Activated naive CD4-positive, alpha-beta T cell (primary cell): Measurements from ENCODE around the gene RBFOX2.
"Not testable (repeated sequence)": the region's sequence is repeated elsewhere in the genome, so short reads cannot be mapped to it uniquely, and the experiment has no call there.

Experiments used
- DNase-seq, 4 experiments: peaks; one replicate each; lab custom pipeline; 2025; lab: John Stamatoyannopoulos, UW

Gene RBFOX2, protein sequence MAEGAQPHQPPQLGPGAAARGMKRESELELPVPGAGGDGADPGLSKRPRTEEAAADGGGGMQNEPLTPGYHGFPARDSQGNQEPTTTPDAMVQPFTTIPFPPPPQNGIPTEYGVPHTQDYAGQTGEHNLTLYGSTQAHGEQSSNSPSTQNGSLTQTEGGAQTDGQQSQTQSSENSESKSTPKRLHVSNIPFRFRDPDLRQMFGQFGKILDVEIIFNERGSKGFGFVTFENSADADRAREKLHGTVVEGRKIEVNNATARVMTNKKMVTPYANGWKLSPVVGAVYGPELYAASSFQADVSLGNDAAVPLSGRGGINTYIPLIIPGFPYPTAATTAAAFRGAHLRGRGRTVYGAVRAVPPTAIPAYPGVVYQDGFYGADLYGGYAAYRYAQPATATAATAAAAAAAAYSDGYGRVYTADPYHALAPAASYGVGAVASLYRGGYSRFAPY

DNA sequence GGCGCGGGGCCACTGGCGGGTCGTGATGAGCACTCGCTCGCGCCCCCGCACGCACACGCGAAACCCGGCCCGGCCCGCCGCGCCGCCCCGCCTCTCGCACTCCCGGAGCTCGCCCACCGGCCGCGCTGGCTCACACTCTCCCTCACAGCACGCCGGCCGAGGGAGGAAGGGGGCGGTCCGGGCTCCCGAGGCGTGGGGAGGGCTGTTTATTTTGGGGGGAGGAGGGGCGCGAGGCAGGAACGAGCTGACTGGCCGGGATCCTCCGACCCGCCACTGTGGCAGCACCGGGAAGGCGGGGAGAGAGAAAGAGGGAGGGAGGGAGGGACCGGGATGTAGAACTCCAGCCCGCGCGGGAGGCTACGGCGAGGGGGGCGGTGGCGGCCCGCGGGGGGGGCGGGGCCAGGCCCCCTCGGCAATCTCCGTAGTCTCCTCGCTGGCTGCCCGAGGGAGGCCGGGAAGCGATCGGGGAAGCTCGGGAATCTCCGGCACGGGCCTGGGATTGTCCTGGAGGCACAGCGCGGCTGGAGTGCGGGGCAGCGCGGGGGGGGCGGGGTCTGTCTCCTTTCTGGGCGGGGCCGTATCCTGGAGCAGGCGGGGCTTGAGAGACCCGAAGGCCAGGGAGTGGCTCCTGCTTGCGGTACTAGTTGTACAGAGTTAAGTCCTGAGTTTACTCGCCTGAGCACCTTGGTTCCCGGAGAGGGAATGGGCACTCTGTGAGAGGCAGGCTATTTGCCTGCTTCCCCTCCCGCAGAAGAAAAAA, at the start of gene RBFOX2:
Gene RBFOX2, minus strand, starts transcription at position 179 of the 760 bp plus-strand sequence. CDS start 399 bp downstream, outside the sequence.
- DNase-seq, result peak; percentile 23 to 57 (median 50)

GRCh38 chr22:36077271-36077670, 48.6 kb upstream of the RBFOX2 start:
- no peak for DNase-seq

DNA sequence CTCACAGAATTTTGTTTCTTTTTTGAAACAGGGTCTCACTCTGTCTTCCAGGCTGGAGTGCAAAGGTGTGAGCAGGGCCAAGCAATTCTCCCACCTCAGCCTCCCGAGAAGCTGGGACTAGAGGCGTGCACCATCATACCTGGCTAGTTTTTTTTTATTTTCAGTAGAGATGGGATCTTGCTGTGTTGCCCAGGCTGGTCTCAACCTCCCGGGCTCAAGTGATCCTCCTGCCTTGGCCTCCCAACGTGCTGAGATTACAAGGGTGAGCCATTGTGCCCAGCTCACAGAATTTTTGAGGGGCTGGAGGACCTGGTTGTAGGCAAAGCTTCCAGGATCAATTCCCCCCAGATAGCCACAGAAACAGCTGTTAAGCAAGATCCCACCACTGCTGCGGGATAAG, 47.1 kb upstream of the RBFOX2 start:
- DNase-seq, result no peak

GRCh38 chr22:36075230-36075629, 46.6 kb upstream of the RBFOX2 start:
- no peak for DNase-seq

DNA sequence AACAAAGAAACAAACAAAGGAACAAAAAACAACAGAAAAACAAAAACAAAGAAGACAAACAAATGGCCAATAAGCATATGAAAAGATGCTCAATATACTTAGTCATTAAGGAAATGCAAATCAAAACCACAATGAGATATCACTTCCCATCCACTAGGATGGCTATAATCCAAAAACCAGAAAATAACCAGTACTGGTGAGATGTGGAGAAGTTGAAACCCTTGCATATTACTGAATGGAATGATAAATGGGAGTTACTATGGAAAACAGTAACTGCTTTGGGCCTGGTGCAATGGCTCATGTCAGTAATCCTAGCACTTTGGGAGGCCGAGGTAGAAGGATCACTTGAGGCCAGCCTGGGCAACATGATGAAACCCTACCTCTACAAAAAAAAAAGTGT, 44.9 kb upstream of the RBFOX2 start:
- DNase-seq, result no peak

DNA sequence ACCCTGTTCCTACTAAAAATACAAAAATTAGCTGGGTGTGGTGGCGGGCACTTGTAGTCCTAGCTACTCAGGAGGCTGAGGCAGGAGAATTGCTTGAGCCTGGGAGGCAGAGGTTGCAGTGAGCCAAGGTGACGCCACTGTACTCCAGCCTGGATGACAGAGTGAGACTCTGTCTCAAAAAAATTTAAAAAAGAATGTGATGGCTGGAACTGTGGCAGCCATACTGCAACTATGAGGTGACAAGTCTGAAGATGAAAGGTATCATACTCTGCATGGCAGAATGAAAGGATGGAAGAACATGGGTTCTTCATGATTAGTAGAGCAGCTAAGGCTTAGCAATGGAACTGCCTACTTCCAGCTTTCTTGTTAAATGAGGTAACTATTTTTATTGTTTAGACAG, 42.0 kb upstream of the RBFOX2 start:
- DNase-seq, result not testable (repeated sequence)

DNA sequence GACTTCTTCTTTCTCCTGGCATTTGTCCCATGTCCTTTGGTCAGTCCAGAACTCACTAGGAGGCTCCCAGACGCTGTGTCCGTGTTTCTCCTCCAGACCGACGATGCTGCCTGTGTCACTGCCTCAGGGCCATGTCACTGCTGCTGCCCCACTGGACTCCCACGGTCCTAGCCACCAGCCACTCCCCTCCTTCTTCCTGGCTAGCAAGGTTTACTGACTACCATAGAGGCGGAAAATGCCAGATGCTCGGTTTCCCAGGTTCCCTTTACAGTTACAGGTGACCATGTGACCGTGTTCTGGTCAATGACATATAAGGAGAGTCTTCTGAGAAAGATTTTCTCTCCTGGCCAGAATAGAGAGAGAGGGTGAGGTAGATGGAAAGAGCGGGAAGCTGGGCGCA, 40.7 kb upstream of the RBFOX2 start:
- no peak for DNase-seq

- DNase-seq, result no peak
Measured at GRCh38 chr22:36068776-36069344, 40.2 kb upstream of the RBFOX2 start.

GRCh38 chr22:36067235-36067558, 38.6 kb upstream of the RBFOX2 start:
- DNase-seq, result no peak

- DNase-seq, result peak; percentile 30 to 63 (median 44)
Measured at GRCh38 chr22:36065775-36066544, 37.3 kb upstream of the RBFOX2 start.

DNA sequence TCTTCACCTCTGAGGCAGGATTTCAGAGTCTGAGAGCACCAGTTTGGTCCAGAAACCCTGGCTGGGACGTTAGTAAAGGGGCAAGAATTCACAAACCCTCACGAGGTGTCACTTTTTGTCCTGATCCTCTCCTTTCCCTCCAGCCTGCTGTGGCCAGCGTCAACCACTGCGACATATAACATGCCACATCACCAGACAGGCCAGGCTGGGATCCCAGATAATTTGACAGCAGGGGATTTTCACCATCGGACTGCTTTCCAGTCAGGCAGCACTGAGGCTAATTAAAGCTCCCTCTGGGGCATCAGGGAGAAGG, 36.8 kb upstream of the RBFOX2 start:
- DNase-seq, result peak in 1 of 4 experiments; percentile 14

DNA sequence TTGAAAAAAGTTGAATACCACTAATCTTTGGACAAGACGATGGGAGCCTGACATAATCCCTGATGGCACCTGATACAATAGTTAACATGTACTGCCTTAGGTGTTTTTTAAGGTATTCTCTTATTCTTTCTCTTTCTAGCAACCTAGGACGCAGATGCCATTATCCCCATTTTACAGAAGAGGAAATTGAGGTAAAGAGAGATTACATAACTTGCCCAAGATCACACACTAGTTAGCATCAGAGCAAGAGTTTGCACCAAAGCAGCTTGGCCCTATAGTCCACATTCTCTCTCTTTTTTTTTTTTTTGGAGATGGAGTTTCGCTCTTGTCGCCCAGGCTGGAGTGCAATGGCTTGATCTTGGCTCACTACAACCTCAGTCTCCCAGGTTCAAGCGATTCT, 35.7 kb upstream of the RBFOX2 start:
- no peak for DNase-seq

DNA sequence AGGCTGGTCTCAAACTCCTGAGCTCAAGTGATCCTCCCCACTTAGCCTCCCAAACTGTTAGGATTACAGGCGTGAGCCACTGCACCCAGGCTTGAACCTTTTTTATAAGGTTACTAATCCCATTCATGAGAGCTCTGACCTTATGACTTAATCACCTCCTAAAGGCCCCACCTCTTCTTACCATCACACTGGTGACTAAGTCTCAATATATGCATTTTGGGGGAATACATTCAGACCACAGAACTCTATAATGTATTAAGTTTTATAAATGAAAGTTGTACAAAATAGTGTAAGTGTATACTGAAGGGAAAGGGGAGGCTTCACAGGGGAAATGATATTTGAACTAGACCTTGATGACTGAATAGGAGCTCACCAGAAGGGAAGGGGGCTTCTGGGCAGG, 28.4 kb upstream of the RBFOX2 start:
- DNase-seq, result no peak

GRCh38 chr22:36055376-36056295, 27.0 kb upstream of the RBFOX2 start:
- DNase-seq, result no peak

DNA sequence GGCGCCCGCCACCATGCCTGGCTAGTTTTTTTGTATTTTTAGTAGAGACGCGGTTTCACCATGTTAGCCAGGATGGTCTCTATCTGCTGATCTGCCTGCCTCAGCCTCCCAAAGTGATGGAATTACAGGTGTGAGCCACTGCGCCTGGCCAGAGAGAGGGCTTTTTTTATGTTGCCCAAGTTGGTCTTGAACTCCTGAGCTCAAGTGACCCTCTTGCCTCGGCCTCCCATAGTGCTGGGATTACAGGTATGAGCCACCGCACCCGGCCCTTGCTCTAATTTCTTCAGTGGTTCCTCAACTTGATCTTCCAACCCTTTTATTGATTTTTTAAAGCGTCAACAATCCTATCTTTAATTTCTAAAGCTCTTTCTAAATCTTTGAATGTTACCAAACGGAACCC, 25.8 kb upstream of the RBFOX2 start:
- not testable (repeated sequence) for DNase-seq

DNA sequence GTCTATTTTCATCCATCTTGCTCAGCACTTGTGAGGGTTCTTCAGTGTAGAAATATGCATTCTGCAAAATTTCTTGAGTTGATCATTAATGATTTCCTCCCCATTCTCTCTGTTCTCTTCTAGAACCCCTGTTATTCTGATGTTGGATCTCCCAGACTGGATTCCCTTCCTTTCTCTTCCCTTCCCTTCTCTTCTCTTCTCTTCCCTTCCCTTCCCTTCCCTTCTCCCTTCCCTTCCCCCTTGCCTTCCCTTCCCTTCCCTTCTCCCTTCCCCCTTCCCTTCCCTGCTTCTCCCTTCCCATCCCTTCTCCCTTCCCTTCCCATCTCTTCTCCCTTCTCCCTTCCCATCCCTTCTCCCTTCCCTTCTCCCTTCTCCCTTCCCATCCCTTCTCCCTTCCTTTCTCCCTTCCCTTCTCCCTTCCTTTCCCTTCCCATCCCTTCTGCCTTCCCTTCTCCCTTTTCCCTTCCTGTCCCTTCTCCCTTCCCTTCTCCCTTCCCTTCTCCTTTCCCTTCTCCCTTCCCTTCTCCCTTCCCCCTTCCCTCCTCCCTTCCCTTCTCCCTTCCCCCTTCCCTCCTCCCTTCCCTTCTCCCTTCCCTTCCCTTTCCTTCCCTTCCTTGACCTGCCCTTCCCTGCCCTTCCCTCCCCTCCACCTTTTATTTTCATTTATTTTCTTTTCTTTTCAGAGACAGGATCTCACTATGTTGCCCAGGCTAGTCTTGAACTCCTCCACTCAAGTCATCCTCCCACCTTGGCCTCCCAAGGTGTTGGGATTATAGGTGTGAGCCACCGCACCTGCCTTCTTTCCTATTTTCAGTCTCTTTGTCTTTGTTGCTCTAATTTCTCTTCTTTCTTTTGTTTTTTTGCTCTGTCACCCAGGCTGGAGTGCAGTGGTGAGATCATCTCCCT, 24.9 kb upstream of the RBFOX2 start:
- no peak for DNase-seq

GRCh38 chr22:36052505-36052941, 23.9 kb upstream of the RBFOX2 start:
- DNase-seq, result no peak

- DNase-seq, result no peak
Measured at GRCh38 chr22:36049678-36049997, 21.0 kb upstream of the RBFOX2 start.

- no peak for DNase-seq
Measured at GRCh38 chr22:36048911-36049677, 20.5 kb upstream of the RBFOX2 start.

DNA sequence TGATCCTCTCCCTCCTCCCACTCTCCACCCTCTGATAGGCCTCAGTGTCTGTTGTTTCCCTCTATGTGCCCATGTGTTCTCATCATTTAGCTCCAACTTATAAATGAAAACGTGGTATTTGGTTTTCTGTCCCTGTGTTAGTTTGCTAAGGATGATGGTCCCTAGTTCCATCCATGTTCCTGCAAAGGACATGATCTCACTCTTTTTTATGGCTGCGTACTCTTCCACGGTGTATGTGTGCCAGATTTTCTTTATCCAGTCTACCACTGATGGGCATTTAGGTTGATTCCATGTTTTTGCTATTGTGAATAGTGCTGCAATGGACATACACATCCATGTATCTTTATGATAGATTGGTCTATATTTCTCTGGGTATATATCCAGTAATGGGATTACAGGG, 15.9 kb upstream of the RBFOX2 start:
- DNase-seq, result not testable (repeated sequence)
